HS-5 (cell line): ENCODE data around the gene PMAIP1.
"Not testable (repeated sequence)": the region's sequence is repeated elsewhere in the genome, so short reads cannot be mapped to it uniquely, and the experiment has no call there.

Source experiments
- DNase-seq: peaks from one replicate; pipeline ENCODE4 v3.0.0-alpha.2; 2012; ENCODE audit warnings: low read depth

Gene PMAIP1

GRCh38 chr18:59899298-59900221, at the start of gene PMAIP1:
Gene PMAIP1 (plus strand): TSS chr18:59899996. CDS start chr18:59900178, 182 bp downstream.
- no peak for DNase-seq

GRCh38 chr18:59851784-59852399, 47.9 kb upstream of the PMAIP1 start:
- DNase-seq = no peak

DNA sequence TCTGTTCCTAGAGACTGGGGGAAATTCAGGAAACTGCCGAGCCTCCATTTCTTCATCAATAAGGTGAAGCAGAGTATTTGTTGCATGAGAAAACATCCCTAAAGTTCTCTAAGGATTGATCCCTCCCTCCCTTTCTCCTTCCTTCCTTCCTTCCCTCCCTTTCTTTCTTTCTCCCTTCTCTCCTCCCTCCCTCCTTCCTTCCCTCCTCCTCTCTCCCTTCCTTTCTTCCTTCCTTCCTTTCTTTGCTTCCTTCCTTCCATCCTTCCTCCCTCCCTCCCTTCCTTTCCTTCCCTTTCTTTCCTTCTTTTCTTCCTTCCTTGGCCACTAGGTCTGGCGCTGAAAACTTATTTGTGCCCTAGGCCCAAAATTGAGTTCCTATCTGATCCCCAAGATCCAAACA, 47.2 kb upstream of the PMAIP1 start:
- DNase-seq = no peak

DNA sequence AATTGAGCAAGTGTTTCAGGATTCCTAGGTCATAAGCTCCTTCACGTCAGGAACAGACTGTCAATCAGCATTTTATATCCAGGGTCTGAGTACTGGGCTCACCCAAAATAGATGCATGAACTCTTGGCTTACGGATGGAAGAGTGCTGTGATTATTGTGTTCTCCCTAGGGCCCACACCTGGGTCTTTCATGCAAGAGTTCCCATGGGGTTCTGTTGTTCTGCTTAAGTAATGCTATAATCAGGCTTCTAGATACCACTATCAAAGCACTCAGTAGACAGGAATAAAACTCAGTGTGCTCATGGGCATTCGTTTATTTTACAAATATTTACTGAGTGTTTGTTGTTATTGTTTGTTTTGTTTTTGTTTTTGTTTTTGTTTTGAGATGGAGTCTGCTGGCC, 46.4 kb upstream of the PMAIP1 start:
- DNase-seq = no peak

DNA sequence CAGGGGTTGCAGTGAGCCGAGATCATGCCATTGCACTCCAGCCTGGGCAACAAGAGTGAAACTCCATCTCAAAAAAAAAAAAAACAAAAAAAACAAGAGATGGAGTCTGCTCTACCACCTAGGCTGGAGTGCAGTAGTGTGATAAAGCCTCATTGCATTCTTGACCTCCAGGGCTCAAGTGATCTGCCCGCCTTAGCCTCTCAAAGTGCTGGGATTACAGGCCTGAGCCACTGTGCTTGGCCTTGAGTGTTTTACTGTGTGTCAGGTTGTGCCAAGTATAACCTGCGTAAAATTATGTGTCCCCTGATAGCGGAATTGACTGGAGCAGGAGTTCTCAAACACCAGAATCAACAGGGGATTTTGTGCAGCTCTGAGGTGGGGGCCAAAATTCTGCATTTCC, 45.8 kb upstream of the PMAIP1 start:
- DNase-seq = not testable (repeated sequence)

- DNase-seq = no peak
Measured at GRCh38 chr18:59861009-59861408, 38.8 kb upstream of the PMAIP1 start.

DNA sequence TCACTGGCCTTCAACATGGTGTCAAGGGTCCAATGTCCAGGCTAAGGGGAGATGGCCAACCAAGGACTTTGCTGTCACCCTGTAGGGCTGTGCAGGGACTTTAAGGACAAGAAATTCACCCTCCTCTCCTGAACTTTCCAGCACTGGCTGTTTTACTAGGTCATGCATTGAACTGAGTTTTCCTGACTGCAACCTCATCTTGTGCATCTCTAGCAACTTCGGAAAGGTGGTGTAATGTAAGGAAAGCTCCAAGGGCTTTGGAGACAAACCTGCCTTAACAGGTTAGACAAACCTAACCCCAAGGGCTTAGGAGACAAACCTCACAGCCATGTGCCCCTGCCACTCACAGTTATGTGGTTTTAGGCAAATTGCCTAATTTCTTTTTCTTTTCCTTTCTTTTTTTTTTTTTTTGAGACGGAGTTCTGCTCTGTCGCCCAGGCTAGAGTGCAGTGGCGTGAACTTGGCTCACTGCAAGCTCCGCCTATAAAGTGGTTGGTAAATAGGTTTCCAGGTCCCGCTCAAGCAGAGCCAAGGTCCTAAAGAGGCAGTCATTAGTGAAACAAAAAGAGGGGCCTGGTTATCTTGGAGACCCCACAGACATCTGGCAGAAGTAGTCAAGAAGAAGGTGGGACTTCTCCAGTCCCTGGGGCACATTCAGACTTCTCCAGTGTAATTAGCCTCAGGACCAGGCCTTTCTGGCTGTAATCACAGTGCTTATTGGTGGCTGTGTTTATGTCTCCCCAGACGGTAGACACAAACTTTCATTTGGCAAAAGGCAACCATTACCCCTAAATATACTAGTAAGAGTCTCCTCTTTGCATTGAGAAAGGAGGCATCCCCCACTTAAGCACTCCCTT, 37.6 kb upstream of the PMAIP1 start:
- DNase-seq = no peak

DNA sequence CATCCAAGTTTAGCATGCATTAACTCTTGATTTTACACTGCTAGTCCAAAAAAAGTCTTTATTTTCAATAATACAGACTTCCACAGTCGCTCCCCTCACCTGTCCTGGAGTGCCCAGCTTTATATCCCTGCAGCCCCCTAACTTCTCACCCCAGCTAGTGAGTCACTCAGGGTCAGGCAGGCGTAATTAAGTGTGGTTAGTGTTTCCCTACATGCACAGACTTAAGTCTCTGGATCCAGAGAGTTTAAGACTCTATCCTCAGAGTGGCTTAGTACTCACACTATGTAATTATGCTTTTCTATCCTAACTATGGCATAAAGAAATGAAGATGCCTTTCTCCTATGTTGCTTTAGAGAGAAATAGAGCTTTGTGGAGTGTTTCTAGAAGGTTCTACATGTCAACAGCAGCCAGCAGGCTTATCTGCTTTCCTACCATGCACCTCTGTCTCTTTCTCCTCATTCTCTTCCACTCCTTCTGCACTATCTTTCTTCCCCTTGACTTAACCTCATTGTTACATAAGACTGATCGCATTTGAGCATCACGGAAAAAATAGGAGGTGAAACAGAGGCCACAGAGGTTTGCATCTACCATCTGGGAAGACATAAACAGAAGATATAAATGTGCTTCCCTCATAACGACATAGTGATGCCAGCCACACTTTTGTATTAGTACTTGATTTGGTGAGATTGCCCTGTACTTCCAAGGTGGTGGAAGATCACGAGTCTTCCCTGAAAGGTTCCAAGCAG, 34.4 kb upstream of the PMAIP1 start:
- DNase-seq = no peak

GRCh38 chr18:59866551-59867269, 33.1 kb upstream of the PMAIP1 start:
- no peak for DNase-seq

DNA sequence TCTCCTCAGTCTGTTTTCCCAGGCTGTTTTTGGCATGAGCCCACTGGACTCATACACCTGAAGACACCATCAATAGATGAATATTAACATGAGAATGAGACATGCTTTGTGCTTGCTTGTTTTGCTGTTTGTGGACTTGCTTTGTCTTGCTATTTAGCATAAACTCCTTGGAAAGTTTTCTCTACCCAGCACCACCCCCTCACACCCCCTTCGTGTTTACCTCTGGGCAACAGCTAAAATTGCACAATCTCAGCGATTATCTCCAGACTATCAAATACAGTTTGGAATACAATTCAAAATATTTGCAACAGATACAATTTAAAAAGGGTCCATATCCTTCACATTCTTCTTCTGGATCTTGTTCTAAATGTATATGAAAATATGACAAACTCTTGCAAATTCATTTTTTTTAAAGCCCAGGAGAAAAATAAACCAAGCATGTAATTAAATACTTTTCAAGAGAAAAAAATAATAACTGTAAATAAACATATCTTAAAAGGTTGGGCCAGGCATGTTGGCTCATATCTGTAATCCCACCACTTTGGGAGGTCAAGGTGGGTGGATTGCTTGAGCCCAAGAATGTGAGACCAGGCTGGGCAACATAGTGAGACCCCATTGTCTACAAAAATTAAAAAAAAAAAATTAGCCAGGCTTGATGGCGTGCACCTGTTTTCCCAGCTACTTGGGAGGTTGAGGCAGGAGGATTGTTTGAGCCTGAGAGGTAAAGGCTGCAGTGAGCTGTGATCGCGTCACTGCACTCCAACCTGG, 32.3 kb upstream of the PMAIP1 start:
- DNase-seq = no peak

GRCh38 chr18:59870623-59871130, 29.1 kb upstream of the PMAIP1 start:
- no peak for DNase-seq

DNA sequence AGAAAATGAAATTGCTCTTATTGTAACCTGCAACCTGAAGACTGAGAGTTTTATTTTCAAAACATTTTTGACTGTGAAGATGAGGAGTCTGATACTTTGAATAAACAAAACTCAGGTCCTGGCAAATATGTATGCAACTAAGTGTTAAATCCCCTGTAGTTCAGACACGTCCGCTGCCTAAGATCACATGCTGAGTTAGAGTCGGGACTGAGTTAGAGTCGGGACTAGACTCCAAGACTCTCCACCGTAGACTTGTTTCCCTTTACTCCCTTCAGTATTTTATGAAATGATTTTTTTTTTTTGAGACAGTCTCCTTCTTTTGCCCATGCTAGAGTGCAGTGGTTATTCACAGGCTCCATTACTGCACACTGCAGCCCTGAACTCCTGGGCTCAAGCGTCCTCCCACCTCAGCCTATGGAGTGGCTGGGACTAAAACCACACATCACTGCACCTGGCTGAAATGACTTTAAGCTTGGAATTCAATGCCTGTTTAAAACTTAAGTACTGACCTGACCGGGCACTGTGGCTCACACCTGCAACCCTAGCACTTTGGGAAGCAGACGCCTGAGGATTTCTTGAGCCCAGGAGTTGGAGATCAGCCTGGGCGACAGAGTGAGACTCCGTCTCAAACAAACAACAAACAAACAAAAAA, 28.0 kb upstream of the PMAIP1 start:
- DNase-seq = no peak

GRCh38 chr18:59873641-59874040, 26.2 kb upstream of the PMAIP1 start:
- no peak for DNase-seq

- peak; percentile 64 for DNase-seq
Measured at GRCh38 chr18:59874166-59874565, 25.6 kb upstream of the PMAIP1 start.

DNA sequence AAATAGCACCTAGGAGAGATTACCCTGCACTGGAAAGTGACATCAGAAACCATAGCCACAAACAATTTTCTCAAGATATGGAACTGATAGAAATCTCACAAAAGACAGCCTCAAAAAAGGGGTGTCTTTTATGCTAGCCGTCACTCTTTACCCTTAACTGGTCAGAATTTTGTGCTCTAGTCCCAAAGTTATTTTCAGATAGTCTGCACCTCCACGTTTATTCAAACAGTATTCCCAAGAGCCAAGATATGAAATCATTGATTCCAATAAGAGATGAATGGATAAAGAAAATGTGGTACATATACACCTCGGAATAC, 23.5 kb upstream of the PMAIP1 start:
- no peak for DNase-seq

DNA sequence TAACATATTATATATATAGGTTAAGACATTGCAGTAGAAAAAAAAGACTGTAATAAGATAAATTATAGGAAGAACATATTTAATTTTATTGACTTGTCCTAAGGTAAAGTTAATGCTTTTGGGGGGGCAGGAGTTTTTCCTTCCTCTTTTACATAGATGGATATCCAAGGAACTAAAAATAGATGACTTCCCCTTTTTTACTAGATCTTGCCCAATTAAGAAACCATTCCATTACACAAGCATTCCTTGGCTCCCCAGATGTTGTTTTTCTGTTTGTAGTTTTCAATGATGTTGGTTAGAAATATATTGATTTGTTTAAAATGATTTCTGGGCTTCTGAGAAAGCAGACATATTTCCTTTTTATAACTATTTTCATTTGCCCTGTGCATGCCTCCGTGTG, 22.4 kb upstream of the PMAIP1 start:
- DNase-seq = no peak

DNA sequence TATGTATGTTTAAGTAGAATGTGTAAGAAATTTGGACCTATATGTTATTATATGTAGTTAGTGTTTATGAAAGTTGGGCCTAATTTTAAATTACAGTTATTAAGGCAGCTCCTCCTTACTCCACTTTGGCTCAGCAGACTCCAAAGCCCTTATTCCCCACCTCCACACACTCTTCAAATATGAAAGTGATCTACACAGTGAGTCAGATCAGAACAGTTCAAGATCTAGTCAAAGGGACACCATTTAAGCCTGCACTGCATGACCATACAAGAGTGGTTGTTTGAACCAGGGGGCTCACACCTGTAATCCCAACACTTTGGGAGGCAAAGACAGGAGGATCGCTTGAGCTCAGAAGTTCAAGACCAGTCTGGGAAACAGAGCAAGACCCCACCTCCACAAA, 21.2 kb upstream of the PMAIP1 start:
- DNase-seq = no peak

DNA sequence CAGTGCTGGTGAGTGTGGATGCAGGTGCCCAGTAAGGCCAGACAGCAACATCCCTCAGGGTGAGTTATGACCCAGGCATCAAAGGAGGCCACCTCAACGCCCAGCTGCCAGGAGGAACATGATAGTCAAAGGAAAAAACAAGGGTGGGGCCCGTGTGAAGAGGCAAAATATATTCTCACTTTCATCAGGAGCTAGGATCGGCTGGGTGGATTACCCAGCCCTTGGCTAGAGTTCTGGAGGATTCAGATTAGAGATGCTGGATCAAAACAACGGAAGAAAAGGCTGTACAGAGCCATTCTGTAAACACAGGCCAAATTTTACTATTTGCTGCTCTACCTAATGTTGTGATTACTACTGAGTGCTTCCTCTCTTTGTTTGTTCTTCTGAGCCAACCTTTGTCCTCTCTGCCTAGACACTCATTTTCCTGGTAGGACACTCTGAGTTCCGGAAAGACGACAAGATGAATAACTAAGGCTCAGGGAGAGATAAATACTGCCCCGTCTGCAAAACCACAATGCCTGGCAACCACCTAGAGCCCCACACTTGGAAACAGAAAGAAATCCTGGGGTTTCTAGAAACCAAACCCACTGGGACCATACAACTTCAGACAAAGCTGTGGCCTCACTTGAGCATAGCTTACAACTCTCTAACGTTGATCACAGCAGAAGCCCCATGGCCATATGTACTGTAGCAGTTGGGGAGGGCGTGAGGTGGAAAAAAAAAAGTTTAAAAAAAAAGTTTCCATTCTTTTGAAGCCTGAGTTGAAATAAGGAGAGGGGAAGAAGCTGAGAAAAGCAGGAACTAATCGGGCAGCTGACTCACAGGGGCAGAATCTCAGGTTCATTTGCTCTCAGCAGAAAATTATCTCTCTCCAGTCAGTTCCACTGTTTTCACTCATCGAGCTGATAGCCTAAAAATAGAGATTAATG, 17.8 kb upstream of the PMAIP1 start:
- no peak for DNase-seq

DNA sequence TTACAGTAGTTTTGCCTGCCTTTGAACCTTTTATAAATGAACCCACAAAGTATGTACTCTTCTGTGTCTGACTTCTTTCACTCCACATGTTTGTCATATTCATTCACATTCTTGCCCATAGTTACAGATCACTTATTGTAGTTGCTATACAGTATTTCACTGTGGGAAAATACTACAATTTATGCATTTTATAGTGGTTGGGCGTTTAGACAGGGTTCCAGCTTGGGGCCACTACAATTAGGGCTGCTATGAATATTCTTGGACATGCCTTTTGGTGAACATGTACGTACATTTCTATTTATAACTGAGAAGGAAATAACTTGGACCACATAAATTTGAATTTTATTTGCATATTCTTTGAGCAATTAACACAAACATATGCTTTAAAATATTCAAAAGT, 15.4 kb upstream of the PMAIP1 start:
- no peak for DNase-seq
